Right lung (tissue), 10 donors: ENCODE results near the gene NIPA2. TPM values are rescaled to one million over a fixed set of nuclear protein-coding genes. Genes with fewer than 3 reads are reported as not detected.
"Not testable (repeated sequence)": the region's sequence is repeated elsewhere in the genome, so short reads cannot be mapped to it uniquely, and the experiment has no call there.

Source experiments
- DNase-seq, 2 donors: peaks; one replicate each; pipeline ENCODE4 v3.0.0-alpha.2; 2013
- long read RNA-seq, 8 donors: transcript quantifications; one replicate each; lab custom pipeline, GENCODE V29; 2026
- polyA plus RNA-seq, 5 donors: library from polyadenylated mRNA; unstranded; fragments of 120-200 nt; gene quantifications; one replicate each; pipeline versions ENCODE4 v1.2.1 to v1.2.3, GENCODE V29; 2013; ENCODE audit warnings: inconsistent platforms in 1 of 5, low replicate concordance in 1 of 5; ENCODE audit not compliant: insufficient read length in 5 of 5, insufficient read depth in 1 of 5

NIPA2 gene
- polyA plus RNA-seq: 10 to 100 TPM; 40.2 to 53.9 (median 45.3) TPM
- long read RNA-seq, donor 1, transcript NIPA2-203 (6 exons, 2,280 nt): major isoform, 9 of 285 reads
- long read RNA-seq, donor 1, partial matches to known transcripts: 260 of 285 reads
- long read RNA-seq, donor 1, other reads (novel, unspliced or antisense): 10 of 285 reads
- long read RNA-seq, donor 2, transcript NIPA2-203 (6 exons, 2,280 nt): major isoform, 9 of 42 reads
- long read RNA-seq, donor 2, partial matches to known transcripts: 22 of 42 reads
- long read RNA-seq, donor 2, other reads (novel, unspliced or antisense): 8 of 42 reads
- long read RNA-seq, donor 3, partial matches to known transcripts: 48 of 58 reads
- long read RNA-seq, donor 3, other reads (novel, unspliced or antisense): 5 of 58 reads
- long read RNA-seq, donor 4, transcript NIPA2-203 (6 exons, 2,280 nt): major isoform, 5 of 6 reads
- long read RNA-seq, donor 4, partial matches to known transcripts: 0 of 6 reads
- long read RNA-seq, donor 4, other reads (novel, unspliced or antisense): 0 of 6 reads
- long read RNA-seq, donor 5, transcript NIPA2-203 (6 exons, 2,280 nt): major isoform, 13 of 72 reads
- long read RNA-seq, donor 5, transcript NIPA2-204 (7 exons, 3,130 nt): minor isoform, 5 of 72 reads
- long read RNA-seq, donor 5, transcript NIPA2-201 (8 exons, 3,233 nt): minor isoform, 6 of 72 reads
- long read RNA-seq, donor 5, partial matches to known transcripts: 43 of 72 reads
- long read RNA-seq, donor 5, other reads (novel, unspliced or antisense): 5 of 72 reads
- long read RNA-seq, donor 6, transcript NIPA2-203 (6 exons, 2,280 nt): major isoform, 7 of 59 reads
- long read RNA-seq, donor 6, partial matches to known transcripts: 37 of 59 reads
- long read RNA-seq, donor 6, other reads (novel, unspliced or antisense): 11 of 59 reads
- long read RNA-seq, donor 7, transcript NIPA2-203 (6 exons, 2,280 nt): major isoform, 8 of 39 reads
- long read RNA-seq, donor 7, transcript NIPA2-204 (7 exons, 3,130 nt): minor isoform, 6 of 39 reads
- long read RNA-seq, donor 7, partial matches to known transcripts: 25 of 39 reads
- long read RNA-seq, donor 7, other reads (novel, unspliced or antisense): 0 of 39 reads
- long read RNA-seq, donor 8, partial matches to known transcripts: 11 of 14 reads
- long read RNA-seq, donor 8, other reads (novel, unspliced or antisense): 0 of 14 reads

DNA sequence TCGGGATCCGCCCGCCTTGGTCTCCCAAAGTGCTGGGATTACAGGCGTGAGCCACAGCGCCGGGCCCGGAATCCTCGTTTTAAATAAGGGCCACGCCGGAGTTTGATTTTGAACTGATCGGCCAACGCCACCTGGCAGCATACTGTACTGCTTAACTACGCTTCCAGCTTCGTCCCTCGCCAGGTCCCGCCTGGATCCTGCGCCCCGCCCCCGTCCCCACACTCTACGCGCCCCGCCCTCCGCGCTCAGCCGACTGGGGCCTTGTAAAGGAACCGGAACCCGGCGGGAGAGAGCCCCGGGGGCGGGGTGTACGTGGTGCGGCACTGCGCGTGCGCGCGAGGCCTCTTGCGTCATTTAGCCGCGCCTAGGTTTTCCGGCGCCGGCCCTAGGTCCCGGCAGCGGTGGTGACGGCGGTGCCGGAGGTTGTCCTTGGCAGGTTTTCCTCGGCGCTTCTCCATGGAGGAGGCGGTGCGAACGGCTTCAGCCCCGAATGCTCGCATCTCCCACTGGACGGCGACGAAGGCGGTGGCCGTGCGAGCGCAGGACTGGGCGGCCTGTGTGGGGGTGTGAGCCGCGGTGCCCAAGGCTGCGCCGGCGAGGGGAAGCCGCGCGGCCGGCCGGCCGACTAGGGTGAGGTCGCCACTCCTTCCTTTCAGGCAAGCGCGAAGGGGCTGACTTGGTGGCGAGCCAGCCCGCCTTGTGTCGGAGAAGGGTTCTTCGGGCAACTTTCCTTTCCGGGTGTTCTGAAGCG, at the start of gene NIPA2:
TSS of gene NIPA2 (plus strand) at position 375 of the 751 bp plus-strand sequence. CDS start 13,066 bp downstream, outside the sequence.
- DNase-seq: peak; percentile 99

GRCh38 chr15:22794063-22794462, 44.4 kb upstream of the NIPA2 start:
- no peak for DNase-seq

- DNase-seq: no peak
Measured at GRCh38 chr15:22794621-22795167, 43.8 kb upstream of the NIPA2 start.

- no peak for DNase-seq
Measured at GRCh38 chr15:22795206-22796063, 43.0 kb upstream of the NIPA2 start.

- no peak for DNase-seq
Measured at GRCh38 chr15:22796079-22796478, 42.4 kb upstream of the NIPA2 start.

DNA sequence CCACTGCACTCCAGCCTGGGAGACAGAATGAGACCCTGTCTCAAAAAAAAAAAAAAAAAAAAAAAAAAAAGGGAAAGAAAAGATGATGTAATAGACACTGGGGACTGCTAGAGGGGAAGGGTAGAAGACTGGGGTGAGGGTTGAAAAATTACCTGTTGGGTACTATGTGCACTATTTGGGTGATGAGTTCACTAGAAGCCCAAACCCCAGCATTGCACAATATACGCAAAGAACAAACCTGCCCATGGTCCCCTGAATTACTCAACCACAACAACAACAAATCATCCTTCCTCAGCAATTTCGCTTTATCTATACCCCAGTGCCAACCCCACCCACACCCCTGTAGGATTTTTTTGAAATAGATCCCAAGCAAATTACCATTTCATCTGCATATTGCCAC, 38.6 kb upstream of the NIPA2 start:
- no peak for DNase-seq

DNA sequence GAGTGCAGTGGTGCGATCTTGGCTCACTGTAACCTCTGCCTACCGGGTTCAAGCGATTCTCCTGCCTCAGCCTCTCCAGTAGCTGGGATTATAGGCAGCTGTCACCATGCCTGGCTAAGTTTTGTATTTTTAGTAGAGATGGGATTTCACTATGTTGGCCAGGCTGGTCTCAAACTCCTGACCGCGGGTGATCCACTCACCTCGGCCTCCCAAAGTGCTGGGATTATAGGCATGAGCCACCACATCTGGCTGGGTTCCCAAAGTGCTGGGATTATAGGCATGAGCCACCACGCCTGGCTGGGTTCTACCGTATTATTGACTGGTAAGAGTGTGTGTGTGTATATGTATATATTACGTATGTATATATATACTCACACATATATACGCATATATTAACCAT, 35.5 kb upstream of the NIPA2 start:
- not testable (repeated sequence) for DNase-seq

DNA sequence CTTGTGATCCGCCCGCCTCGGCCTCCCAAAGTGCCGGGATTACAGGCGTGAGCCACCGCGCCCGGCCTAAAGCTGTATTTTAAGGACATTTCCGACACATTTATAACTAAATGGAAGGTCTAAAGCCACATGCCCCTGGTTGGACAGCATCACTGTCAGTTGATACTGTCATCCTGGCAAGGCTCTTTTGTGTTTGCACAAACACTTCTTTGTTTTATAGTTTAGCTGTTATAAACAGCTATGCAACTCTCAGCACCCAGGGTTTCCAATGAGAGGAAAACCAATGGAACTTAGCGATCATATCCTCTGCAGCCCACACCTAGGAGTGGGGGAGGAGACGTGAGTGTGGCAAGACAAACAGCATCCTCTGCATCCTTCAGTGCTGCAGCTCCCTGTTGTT, 32.3 kb upstream of the NIPA2 start:
- DNase-seq: no peak

- no peak for DNase-seq
Measured at GRCh38 chr15:22806664-22807063, 31.8 kb upstream of the NIPA2 start.

DNA sequence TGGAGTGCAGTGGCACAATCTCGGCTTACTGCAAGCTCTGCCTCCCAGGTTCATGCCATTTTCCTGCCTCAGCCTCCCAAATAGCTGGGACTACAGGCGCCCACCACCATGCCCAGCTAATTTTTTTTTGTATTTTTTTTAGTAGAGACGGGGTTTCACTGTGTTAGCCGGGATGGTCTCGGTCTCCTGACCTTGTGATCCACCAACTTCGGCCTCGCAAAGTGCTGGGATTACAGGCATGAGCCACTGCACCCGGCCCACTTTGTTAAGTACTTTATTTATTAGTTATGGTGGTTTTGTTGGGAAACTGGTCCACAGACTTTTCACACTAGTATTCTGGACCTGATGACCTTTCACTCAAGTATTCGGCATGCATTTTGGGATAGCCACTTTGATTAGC, 30.6 kb upstream of the NIPA2 start:
- not testable (repeated sequence) for DNase-seq

- DNase-seq: no peak
Measured at GRCh38 chr15:22808240-22808639, 30.2 kb upstream of the NIPA2 start.

GRCh38 chr15:22808761-22809280, 29.6 kb upstream of the NIPA2 start:
- no peak for DNase-seq

DNA sequence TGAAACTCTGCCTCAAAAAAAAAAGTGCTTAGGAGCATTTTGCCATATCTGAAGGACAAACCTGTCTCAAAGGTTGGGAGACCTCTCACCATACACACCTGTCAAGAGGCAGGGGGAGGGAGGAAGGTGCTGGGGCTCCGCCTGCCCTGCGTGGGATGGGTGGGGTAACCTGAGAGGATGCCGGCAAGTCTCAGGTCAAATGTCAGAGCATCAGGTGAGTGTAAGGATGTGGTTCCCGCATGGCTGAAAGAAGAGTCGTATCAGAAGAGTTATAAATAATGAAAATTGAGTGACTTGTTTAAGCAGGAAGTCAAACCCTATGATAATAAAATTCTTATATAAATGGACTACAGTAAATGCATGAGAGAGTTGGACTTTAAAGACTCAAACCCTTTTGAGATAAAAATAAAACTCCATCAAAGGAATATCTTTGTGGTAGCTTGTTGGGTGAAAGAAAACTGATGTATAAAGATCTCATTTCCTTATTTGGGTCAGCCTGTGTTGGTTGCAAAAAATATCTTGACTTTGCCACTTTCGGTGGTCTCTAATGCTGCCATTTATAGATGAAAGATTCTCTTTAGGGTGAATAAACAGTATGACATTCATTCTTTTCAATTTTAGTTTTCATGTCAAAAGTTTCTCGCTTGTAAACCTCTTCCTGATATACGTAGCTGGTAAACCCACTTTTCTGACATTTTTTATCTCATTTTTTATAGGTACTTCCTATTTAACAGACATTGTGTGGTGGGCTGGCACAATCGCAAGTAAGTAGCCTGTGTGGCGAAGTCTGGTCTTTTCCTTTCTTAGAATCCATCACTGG, 28.2 kb upstream of the NIPA2 start:
- DNase-seq: no peak

DNA sequence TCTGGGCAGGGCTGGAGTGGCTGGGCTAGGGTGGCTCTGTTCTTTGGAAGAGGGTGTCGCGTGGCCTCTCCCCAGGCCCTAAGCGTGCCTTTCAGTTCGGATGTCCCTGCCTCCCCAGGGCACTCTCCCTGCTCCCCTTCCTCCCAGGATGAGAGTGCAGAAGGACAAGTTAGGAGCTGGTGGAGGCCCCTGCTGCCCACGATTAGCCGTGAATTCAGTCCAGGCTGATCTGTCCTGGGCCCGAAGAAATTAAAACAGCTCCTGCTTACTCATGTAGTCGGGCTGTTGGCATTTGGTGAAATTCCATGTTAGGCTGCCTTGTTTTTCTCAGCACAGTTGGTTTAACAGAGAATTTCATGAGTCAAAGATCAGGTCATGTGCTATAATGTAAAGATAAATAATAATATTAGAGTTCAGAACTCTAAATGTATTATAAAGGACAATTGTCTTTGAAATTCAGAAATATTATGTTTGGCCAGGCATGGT, 27.6 kb upstream of the NIPA2 start:
- DNase-seq: no peak

GRCh38 chr15:22811640-22812039, 26.8 kb upstream of the NIPA2 start:
- DNase-seq: no peak

- no peak for DNase-seq
Measured at GRCh38 chr15:22813844-22814243, 24.6 kb upstream of the NIPA2 start.

GRCh38 chr15:22815766-22816165, 22.7 kb upstream of the NIPA2 start:
- no peak for DNase-seq

DNA sequence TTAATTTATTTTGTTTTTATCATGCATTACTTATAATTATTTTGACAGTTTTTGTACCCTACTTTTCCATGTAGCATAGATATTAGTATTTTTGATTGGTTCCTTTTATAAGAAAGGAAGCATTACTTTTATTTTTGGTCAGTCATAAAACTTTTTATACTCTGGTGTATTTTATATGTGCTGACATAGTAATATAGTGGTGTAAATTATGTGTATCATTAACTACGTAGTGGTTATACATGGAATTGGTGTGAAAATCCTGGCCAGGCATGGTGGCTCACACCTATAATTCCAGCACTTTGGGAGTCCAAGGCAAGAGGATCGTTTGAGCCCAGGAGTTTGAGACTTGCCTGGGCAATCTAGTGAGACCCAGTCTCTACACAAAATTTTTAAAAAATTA, 18.8 kb upstream of the NIPA2 start:
- no peak for DNase-seq
